Ishikawa (cell line): ENCODE results near the gene FGD3.

Experiments used
- CEBPB ChIP-seq: IDR thresholded peaks from 2 replicates; pipeline ENCODE4 v1.6.1; 2012
- CREB1 ChIP-seq: IDR thresholded peaks from 2 replicates; pipeline ENCODE4 v1.6.1; 2012; ENCODE audit warnings: low read depth
- EP300 ChIP-seq: IDR thresholded peaks from 2 replicates; pipeline ENCODE4 v1.6.1; 2012; ENCODE audit warnings: borderline replicate concordance
- TAF1 ChIP-seq: IDR thresholded peaks from 2 replicates; pipeline ENCODE4 v1.6.1; 2012; ENCODE audit warnings: low read depth, mild to moderate bottlenecking
- YY1 ChIP-seq: IDR thresholded peaks from 2 replicates; pipeline ENCODE4 v1.6.1; 2012; ENCODE audit warnings: low read depth

DNA sequence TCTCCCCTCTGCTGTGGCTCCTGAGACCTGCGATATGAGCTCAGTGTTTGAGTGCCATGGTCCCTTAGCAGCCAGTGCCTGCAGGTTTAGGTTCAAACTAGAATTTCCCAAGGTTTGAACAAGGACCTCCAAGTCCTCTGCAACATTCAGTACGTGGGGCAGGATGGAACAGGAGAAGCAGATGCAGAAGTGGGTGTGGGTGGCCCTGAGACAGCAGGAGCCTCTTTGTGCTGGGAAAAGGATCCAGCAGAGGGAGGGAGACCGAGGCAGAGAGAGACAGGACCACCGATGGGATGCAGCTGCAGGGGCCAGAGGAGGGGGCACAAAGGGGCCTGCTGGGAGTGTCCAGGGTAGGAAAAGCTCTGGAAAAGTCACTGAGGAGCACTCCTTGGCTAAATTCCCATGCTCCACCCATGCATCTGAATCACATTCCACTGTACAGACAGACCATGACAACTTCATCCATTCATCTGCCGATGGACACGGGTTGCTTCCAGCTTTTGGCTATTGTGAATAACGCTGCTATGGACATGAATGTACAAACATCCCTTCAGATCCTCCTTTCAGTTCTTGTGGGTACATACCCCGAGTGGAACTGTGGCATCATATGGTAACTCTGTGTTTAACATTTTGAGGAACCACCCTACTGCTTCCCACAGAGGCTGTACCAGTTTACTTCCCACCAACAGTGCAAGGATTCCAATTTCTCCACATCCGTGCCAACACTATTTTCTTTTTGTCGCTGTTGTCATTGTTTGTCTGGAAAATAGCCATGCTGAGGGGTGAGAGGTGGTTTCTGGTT is 84.5 kb downstream of the FGD3 start:
- TF ChIP-seq YY1 (no peak), EP300 (no peak), TAF1 (no peak), CEBPB (no peak), CREB1 (no peak)
